ENCODE measurements around the gene HOPX.
"Not testable (repeated sequence)": the region's sequence is repeated elsewhere in the genome, so short reads cannot be mapped to it uniquely, and the experiment has no call there.

Gene HOPX

DNA sequence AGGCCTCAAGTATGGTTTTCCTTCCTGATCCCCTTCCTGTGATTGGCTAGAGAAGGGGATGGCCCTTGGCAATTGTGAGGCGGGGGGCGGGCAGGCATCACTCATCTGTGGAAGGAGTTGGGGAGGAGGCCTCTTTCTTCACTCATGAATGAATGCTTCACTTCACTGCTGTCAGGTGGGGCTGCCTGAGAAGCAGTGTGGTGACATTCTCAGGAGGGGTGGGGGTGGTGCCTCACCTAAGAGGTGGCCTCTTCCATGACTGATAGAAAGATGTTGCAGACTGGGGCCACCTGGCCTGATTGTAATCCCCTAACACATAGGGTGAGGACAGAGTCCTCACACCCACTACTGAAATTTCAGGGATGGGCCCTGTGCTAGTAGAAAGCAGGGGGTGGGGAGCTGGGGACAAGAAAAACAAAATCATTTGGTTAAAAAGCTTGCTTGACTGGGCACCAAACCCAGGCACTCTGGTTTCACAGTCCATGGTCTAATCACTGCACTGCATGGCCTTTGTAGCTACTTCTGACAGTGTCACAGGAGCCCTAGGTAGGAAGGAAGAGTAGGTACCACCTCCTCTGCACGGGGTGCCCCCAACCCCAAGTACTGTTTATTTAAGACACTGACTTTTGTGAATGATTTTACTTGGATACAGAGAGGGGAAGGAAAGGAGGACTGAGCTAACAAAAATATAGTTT lies 5.6 kb upstream of the HOPX start:
- no peak for DNase-seq

DNA sequence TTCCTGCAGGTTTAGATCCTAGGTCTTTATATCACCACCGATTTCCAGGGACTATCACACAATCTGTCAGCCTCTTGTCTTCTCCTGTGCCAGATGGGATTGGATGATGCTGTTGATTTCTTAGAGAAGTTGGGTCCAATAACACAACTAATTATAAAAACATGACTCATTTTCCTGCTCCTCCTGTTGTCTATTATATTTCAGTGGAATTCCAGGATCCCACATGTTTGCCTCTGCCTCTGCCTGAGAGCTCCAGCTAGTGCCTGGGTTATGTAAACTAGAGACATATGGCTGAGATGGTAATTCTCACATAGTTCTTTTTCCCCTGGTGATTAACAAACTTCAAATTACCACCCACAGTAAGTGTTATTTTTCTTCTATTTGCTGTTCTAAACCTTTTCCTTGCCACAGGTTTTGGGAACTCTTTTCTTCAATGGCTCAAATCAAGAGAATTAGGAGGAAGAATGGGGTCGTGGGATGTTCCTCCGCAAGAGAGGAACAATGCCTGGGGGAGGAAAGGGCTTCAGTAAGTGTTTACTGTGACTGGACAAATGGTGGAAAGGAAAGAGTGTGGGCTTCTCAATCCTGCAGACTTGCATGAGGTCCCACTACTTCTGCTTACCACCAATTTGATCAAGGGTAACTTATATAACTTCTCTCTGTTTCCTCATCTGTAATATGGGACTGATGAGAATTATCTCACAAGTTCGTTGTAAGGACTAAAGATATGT lies 3.4 kb upstream of the HOPX start:
- no peak for DNase-seq

DNA sequence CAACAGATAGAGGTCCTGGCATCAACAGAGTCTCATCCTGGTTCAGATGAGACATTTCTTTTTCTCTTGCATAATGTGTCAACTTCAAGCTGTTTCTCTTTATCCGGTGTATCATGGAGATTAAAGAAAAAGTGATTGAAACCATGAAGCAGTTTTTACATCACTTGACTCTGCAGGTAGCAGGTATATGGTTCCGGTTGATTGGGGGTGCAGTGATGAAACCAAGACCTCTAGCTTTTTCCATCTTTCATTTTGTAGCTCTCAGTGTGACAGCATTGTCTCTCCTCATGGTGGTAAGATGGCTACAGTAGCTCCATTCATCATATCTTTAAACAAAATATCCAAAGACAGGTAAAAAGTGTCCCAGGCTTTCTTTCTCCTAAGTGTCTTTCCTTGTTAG lies 2.4 kb upstream of the HOPX start:
- no peak for DNase-seq

DNA sequence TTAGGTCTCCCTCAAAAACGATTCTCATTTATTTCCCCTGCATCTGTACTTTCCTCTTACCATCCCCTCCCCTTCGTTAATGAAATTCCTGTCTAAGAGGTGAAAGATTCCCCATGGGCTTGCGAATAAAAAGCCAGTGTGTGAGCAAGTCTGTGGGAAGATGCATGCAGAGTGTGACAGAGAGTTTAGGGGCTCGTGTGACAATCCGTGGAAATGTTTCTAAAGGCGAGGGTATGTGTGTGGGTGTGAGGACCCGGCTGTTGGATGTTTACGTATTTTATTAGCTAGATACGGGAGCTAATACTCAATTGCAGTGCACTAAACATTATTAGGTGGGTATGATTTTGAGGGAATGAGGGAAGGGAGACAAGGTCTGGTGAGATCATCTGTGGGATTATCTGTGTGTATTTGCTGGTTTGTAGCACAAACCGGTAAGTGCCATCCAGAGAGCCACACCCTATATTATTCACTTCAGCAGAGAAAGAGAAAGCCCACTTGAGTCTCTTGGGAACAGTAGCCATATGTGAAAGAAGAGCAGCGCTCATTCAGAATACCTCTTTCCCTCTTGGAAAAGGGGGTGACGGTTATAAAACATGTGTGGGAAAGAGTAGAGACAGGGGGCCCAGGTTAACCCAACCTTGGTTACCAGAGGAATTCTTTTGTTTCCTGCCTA lies 893 bp upstream of the HOPX start:
- no peak for DNase-seq

DNA sequence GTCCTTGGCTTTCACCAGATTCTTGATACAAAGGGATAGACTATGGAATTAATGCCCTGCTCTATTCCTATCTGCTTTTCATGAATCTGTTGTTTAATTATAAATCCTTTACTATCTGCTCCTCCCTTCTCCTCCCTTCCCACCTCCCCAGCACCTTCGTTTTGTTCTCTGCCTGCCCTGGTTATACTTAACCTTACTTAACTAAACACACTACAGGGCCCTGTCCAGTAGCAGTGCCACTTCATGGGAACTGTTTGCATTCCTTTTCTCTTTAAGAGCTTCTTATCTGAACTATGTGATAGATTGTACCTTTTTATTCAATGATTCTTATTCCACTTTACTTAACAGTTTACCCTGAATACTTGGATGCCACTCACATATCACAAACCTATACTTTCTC lies 830 bp downstream of the HOPX start:
- DNase-seq = no peak

DNA sequence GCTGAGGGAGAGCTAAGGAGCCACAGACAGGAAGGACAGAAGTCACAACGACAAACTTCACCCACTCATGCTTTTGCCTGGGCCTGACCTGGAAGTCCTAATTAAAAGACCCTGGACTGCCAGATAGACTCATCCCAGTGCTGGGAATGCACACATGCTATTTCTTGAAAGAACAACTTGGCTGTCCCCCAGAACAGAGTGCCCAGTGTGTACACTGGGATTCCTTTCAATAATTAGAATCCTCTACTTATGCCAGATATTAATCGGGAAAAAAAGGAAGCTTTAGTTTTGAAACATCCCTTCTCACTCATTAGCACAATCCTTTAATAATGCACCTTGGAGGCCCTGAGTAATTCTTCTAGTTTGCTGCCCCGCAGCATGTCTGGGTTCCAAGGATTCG lies 3.4 kb downstream of the HOPX start:
- no peak for DNase-seq

DNA sequence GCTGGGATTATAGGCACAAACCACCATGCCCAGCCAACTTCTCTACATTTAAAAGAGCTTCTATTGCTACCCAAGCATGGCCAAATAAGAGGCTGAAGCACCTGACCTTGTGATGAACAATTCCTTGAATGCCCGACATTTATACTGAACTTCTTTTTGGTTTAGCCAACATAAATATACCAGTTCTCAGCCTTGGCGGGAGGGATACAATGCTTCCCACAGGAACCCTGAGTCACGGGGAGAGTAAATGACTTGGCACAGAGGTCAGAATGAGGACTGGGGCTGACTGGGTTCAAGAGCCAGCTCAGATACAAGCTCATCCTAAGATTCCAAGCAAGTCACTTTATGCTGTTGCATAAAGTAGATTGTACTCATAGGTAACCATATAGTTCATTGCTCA lies 6.1 kb downstream of the HOPX start:
- no peak for DNase-seq

DNA sequence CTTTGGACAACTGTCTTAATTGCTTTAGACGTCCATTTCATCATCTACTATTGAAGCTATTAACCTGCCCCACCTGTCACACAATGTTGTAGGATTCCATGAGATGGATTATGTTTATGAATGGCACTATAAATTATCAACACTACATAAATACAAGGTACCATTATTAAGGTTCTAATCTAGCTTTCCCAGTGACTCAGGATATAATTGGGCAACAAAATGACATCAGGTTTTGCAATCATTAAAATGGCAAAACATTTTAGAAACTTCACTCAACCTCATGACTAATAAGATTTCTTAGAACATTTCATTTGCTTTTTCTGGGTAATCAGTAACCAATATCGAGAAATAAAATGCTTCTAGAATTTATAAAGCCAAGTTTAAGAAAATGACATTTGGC lies 9.2 kb downstream of the HOPX start:
- no peak for DNase-seq

DNA sequence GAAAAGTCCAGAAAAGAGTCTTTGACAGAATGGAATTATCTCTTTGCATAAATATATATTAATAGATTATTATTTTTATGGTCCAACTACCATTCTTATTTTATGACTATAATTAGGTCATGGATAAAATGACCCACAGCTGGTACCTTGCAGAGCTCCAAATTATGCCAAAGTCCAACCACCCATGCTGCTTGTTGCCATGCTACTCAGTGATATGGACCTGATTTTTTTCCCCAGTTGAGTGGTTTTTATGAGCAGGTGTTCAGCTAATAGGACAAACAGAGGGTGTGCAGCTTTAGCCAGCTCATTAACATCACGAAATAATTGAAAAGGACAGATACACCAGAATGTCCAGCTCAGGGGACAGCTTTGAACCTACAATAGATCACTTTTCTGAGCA lies 9.7 kb downstream of the HOPX start:
- DNase-seq = no peak

DNA sequence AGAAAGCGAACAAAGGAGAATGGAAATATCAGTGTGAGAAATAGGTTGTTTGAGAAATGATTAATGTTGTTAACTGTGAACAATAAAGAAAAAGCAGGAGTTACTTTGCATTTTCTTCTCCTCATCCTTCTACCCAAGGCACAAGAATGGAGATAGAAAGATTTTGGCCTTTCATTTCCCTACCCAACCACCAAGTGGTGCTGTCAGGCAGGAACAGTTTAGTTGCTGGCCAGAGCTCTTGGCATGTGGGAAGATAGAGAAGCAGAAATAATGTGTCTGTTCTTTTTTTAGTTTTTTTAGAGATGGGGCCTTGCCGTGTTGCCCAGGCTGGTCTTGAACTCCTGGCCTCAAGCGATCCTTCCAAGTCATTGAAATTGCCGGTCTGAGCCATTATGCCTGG lies 12.8 kb downstream of the HOPX start:
- DNase-seq = no peak

DNA sequence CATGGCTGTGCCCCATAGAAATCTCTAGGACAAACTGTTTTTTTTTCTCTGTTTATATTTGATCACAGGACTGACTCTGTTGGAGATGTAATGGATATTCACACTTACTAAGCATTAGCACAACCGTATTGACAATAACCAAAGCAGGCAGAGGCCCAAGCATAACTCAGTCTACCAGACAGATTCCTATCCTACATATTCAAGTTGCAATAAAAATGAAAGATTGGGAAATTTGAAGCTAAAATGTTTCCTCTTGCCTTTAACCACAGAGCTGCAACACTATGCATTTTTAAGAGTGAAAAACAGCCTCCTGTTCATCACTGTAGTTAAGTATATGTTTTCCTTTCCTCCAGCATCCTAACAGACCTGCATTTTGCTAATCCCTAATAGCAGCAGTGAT lies 13.7 kb downstream of the HOPX start:
- not testable (repeated sequence) for DNase-seq

DNA sequence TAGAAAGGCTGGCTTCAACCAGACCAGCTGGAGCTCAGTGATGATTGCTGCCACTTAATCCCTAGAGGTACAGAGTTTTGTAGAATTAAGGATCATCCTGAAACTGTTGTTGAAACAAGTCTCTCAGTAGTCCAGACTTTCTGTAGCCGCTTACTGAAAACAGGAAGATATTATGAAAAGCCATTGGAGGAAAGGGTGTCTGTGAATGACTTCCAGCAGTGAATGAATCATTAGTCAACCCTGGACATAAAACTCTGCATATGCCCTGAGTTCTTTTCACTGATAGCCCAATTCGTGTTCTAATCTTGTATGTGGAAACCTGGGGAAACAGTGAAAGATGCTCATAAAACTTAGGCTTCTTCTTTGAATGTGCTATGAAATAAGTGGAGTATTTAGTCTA lies 14.8 kb downstream of the HOPX start:
- DNase-seq = no peak

DNA sequence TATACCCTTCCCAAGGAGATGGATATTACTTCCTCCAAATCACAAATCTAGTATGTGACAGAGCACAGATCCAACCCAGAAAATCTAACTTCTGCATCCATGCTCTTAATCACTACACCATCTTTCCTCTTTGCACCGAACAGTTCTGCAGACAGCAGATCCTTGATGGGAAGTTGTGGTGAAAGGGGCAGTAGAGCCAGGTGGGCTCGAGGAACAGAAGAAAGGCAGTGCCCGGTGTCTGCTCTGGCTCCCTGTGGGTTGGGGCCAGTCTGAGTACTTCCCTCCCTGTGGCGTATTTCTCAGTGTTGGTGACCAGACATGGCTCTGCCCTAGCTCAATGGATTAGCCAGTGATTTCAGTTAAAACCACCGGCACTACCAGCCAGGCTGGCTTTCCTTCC lies 15.3 kb downstream of the HOPX start:
- DNase-seq = no peak

DNA sequence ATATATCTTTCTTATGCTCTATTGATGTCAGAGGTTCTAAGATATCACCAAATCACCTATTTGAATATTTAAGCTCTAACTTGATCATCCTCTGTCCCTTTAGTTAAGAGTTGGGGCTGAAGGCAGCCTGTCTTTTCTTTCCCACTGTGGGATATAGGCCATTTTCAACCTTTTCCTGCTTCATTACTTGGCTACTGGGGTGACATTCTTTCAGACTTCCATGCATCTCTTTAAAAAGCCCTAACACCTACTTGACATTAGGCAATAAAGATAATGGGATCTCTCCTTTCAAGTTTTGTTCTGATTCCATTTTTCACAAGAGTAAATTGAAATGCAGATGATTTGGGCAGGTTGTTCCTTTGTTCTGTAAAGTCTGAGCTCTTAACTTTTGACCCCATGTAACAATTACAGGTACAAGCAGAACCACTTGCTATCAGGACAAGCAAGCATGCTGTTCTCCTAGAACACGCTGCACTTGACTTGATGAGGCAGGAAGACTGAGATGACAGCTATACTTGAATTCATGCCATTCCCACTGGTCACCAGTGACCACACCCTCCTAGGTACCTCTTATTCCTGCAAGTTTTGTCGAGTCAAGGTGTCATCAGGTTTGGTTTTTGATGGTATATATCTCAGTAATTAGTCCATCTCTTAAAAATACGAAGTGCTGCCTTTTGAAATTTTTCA lies 18.2 kb downstream of the HOPX start:
- no peak for DNase-seq

DNA sequence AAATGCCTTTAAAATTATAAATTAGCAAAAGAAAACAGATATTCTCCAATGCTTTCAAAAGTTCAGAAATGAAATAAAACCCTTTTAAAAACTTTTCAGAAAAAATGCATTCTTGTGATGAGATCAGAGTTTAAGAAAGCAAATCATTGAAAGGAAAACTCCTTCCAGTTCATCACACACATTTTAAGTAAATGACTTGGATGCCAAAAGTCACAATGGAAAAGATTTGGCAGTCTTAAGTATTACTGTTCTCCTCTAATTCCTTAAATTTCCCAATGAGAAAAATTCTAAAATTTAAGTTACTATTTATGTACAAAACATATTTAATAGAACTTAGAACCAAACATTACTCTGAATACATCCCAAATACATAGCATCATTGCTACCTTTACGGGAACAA lies 21.1 kb downstream of the HOPX start:
- DNase-seq = no peak

DNA sequence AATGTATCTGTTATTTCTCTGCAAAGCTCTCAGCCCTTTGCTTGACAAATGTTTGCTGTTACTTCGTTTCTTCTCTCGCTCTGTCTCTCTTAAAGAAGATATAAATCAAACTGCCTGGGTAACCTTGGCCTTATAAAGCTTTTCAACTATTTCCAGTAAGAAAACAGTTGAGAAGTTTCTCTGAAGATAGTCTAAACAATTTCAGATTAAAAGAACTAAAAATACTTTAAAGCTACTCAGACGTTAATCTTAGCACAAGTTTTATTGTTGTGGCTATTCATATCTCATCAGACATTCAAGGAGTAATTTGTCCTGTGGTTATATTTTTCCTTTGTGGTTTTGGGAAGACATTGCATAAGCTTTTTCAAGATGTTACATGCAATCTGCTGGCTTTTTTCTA lies 22.6 kb downstream of the HOPX start:
- no peak for DNase-seq

DNA sequence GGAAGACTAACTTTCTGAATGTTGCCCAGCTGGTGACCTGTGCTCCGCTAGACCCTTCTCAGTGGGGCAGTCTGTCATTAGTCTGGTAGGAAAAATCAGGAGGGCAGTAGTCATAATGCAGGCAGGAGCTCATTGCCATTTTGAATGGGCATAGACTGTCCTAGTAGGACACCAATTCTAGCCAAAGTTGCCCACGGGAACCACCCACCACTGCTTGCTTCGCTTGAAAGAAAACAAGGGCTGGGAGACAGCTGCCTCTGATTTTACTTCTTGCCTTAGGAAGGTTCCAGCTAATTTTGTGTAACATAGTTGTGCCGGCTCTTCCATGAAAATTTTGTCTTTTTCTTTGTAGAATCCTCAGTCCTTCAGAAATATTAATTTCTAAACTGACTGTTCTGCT lies 23.3 kb downstream of the HOPX start:
- DNase-seq = no peak

DNA sequence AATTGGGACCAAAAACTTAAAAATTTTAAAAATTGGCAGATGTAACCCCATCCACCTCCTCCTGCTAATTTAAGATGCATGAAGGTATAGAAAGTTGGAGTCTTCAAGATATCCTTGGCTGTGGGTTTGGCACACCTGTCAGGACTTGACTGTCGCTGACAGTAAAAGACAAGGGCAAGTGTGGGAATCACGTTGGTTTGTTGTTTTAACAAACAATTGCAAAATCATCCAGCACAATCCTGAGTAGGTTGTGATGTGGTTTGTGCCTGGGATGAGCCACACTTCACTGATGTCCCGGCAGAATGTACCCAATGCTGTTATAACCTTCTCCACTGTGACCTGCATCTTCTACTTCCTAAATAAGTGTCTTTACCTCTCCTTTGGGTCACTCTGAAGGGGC lies 24.0 kb downstream of the HOPX start:
- no peak for DNase-seq

DNA sequence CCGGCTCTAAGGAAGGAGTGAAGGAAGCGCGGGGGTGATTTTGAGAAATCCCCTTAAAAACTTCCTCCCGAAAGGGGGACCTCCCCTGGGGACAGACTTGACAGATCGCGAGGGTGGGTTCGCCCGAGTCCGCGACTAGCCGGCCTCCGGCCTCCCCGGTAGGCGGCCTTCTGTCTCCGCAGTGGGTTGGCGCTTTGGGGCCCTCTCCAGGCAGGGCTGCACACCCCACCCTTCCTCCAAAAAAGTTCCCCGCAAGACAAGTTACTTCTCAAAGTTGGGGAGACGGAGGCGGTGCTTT lies 24.8 kb downstream of the HOPX start:
- DNase-seq = peak; percentile 17

DNA sequence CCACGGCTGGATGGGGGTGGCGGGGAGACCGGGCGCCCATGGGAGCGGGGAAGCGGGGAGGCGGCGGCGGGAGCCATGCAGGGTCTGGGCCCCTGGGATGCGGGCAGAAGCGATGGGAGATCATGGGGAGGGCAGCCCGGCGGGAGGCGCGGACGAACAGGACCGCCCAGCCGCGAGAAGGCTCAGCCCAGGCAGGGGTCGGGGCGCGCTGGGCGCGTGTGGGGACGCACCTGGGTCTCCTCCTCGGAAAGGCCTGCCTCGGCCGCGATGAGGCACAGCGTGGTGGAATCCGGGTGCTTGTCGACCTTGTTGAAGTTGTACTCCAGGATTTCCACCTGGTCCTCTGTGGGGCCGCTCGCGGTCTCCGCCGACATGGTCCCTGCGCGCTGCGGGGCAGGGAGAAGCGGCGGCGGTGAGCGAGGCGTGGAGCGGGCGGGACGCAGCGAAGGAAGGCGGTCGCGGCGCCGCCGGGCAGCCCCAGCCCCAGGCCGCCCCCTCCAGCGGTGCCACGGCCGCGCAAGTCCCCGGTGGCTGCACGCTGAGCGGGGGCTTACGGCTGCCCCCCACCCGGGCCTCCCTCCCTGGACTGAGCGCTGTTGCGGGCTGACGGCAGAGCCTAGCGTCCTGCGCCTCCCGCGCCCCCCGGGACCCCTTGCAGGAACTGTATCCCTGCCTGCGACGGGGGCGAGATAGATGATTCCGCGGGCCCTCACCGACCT lies 25.3 kb downstream of the HOPX start:
- DNase-seq = peak; percentile 14

DNA sequence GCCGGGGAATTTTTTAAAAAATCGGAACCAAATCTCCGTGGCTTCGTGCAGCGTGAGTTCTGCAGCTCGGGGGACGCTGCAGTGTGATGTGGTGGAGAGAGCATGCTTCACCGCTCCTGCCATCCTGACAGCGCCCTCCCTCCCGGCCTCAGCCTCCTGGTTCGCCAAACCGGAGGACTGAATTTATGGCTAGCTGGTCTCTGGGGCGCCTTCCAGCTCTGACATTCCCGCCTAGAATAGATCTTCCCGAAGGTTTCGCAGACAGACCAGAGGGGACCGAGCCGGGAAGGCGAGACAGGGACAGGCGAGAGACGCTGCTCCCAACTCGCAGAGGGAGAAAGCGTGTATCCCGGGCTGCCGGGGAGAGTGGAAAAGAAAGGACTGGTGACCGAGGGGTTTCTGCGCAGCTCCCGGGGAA lies 25.9 kb downstream of the HOPX start:
- DNase-seq = peak; percentile 7

DNA sequence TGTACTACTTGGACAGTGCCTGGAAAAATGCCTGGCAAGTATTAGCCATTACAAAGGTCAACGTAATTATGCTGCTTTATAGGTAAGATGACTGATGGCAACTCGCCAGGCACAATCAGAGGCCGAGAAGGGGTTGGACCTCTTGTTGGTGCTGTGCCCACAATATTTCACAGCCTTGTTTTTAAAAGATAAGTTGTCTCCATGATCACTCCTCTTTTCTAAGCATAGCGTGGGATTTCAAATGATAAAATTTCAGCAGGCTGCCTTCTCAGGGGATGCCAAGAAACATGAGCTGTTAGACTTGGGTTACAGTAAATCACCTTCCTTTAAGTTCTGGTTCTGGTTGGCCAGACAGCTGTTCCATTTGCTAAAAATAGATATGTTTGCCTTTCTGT lies 26.9 kb downstream of the HOPX start:
- no peak for DNase-seq
